Lower lobe of right lung (tissue), 2 donors: ENCODE data around the gene CNTN4. TPM values are rescaled to one million over a fixed set of nuclear protein-coding genes. Genes with fewer than 3 reads are reported as not detected.

Source experiments
- ATAC-seq, 2 donors: fragments of 200-7000 bp; cut with Tn5 transposase; one replicate each; pipeline ENCODE4 v1.9.1; 2020 to 2022; ENCODE audit warnings: mild to moderate bottlenecking in 2 of 2, moderate library complexity in 2 of 2
- DNase-seq: peaks from one replicate; pipeline ENCODE4 v3.0.0-alpha.2; 2020
- H3K27ac ChIP-seq: fragments of 200-600 bp; one replicate; pipeline ENCODE4 v1.8.0; 2022
- H3K27me3 ChIP-seq: fragments of 200-600 bp; one replicate; pipeline ENCODE4 v1.8.0; 2022; ENCODE audit warnings: low read depth
- H3K36me3 ChIP-seq: fragments of 200-600 bp; one replicate; pipeline ENCODE4 v1.8.0; 2022; ENCODE audit warnings: mild to moderate bottlenecking
- H3K4me1 ChIP-seq: fragments of 200-600 bp; one replicate; pipeline ENCODE4 v1.8.0; 2022
- H3K4me3 ChIP-seq: fragments of 200-600 bp; one replicate; pipeline ENCODE4 v1.8.0; 2022; ENCODE audit warnings: mild to moderate bottlenecking
- H3K9me3 ChIP-seq: fragments of 200-600 bp; one replicate; pipeline ENCODE4 v1.8.0; 2022
- intact Hi-C: fragments of 100-400 bp; cut with DNase I; formaldehyde crosslinking; loops from one replicate; pipeline ENCODE4 v1.11.0; 2022
- total RNA-seq: library from RNA; stranded (reverse); fragmentation: NEBNext Ultra II Directional; extraction: Animal tissue kit (Norgen Biotek cat#: 25700); gene quantifications from one replicate; pipeline ENCODE4 v1.2.1, GENCODE V29; 2021
- TF ChIP-seq, protein P1 (sequence below): fragments of 200-600 bp; IDR thresholded peaks from one replicate; pipeline ENCODE4 v1.8.0; 2022; ENCODE audit warnings: antibody characterized with exemption, mild to moderate bottlenecking
- donor health status: DM: no; HTN: yes; CAD: no; lungs with severe emphysema.

Gene CNTN4
- total RNA-seq, 1 donor from 2014 or later: 10.4 TPM

DNA sequence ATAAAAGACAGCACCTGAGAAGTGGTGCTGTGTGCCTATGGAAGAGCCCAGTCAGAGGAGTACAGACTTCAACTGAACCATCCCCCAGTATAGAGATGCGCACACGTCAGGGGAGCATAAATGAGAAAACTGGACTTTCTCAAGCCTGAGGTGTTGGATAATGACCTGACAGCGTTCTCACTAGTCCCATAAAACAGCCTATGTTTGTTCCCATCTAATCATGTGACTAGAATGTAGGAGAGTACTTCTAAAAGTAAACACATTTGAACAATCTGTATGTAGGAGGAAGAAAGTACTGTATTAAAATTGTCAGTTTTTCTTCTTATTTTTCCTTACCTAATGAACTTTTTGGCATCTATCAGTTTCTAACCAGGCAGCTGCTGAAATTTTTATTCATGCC, 498.9 kb downstream of the CNTN4 start:
- H3K27me3 ChIP-seq: no peaks in the 10 kb centered on the region
- DNase-seq (no peak), ATAC-seq (peak in 1 of 2 donors; percentile 23)
- TF ChIP-seq, protein P1, sequence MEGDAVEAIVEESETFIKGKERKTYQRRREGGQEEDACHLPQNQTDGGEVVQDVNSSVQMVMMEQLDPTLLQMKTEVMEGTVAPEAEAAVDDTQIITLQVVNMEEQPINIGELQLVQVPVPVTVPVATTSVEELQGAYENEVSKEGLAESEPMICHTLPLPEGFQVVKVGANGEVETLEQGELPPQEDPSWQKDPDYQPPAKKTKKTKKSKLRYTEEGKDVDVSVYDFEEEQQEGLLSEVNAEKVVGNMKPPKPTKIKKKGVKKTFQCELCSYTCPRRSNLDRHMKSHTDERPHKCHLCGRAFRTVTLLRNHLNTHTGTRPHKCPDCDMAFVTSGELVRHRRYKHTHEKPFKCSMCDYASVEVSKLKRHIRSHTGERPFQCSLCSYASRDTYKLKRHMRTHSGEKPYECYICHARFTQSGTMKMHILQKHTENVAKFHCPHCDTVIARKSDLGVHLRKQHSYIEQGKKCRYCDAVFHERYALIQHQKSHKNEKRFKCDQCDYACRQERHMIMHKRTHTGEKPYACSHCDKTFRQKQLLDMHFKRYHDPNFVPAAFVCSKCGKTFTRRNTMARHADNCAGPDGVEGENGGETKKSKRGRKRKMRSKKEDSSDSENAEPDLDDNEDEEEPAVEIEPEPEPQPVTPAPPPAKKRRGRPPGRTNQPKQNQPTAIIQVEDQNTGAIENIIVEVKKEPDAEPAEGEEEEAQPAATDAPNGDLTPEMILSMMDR: no peak
- H3K4me1 ChIP-seq: no peaks in the 10 kb centered on the region
- H3K36me3 ChIP-seq: no peaks in the 10 kb centered on the region
- no peaks in the 10 kb centered on the region for H3K9me3 ChIP-seq
- intact Hi-C loops: no loop called here
- H3K4me3 ChIP-seq: no peak overlapping the region
- no peak overlapping the region for H3K27ac ChIP-seq

DNA sequence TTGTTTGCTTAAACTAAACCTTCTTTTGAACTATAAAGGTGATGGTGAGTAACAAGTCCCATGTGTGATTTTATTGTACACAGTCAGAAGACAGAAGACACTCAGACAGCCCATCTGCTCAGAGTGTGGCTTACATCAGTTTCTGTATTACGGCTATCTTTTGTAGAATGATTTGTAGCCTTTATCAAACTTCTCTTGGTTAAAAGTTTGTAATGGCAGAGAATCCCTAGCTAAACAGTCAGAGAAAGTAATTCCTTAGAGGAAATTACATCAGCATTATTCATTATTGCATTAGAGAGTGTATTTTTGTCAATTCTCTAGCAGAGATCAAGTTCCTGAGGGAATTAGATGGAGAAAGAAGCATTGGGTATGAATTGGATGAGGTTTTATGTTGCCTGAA, 500.8 kb downstream of the CNTN4 start:
- Histone ChIP-seq H3K9me3 (no peaks in the 10 kb centered on the region), H3K27me3 (no peaks in the 10 kb centered on the region), H3K27ac (no peak overlapping the region), H3K4me1 (no peaks in the 10 kb centered on the region), H3K4me3 (no peak overlapping the region), H3K36me3 (no peaks in the 10 kb centered on the region)
- DNase-seq (no peak), ATAC-seq (no peak)
- intact Hi-C loops: no loop called here
- TF ChIP-seq, protein P1: no peak

DNA sequence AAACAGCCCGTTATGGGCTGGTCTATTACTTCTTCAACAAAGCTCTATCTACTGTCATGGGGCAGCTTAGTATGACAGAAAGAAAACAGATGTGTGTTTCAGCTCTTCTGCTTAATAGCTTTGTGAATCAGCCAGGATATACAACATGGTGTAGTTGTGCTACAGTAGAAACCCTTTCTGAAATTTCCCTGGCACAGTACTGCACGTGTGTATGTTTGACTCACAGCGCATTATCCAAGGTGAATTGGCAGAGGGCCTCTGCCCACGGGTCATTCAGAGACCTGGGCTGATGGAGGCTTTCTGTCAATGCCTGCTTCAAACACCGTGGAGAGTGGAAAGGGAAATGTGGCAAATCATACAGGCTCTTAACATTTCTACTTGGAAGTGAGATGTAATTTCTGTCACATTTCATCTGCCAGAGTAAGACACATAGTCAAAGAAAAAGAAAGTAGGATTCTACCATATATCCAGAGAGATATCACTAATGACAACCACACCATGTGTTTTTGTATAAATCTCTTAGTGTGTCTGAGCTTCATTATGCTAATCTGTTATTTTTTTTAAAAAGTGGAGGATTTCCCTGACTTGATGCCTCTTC, 505.1 kb downstream of the CNTN4 start:
- Histone ChIP-seq H3K27ac (no peak overlapping the region), H3K27me3 (no peaks in the 10 kb centered on the region), H3K4me3 (no peak overlapping the region), H3K4me1 (no peaks in the 10 kb centered on the region), H3K9me3 (no peaks in the 10 kb centered on the region), H3K36me3 (no peaks in the 10 kb centered on the region)
- intact Hi-C loops: no loop called here
- TF ChIP-seq, protein P1: no peak
- no peak for ATAC-seq
- no peak for DNase-seq

DNA sequence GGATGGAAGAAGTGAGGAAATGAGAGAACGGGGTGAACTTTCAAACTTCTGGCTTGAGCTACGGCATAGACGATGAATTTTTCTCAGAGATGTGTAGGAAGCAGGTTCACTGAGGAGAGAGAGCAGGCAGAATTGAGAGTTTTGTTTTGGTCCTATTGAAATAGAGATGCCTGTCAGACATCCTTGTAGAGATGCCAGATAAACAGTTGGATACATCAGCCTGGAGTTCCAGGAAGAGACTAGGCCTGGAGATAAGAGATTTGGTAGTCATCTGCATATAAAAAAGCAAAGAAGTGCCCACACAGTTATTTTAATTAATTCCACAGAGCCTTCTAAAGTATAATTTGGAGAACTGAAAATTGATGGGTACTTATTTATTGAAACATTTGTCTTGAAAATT, 515.9 kb downstream of the CNTN4 start:
- TF ChIP-seq, protein P1: no peak
- intact Hi-C loops: no loop called here
- H3K9me3 ChIP-seq: no peaks in the 10 kb centered on the region
- no peak overlapping the region for H3K4me3 ChIP-seq
- no peaks in the 10 kb centered on the region for H3K4me1 ChIP-seq
- DNase-seq: no peak
- H3K27me3 ChIP-seq: no peaks in the 10 kb centered on the region
- no peak for ATAC-seq
- no peaks in the 10 kb centered on the region for H3K36me3 ChIP-seq
- no peak overlapping the region for H3K27ac ChIP-seq

DNA sequence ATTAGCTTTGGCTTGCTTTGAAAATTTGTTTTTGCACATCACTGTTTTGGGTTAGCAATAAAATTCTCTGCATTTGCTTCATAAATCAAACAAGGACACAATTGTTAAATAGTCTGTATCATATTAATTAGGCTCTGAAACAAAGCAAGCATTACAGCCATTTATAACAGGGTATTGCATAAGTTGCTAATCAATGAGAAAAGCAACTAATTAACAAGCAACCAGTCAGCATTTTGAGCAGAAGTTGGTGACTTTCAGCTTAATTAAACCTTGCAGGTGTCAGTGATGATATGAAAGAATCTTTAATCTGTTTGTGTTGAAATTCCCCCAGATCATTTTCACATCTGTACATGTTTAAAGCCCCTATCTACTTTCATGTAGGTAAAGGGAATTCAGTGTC, 516.4 kb downstream of the CNTN4 start:
- ATAC-seq (no peak), DNase-seq (no peak)
- H3K27ac ChIP-seq: no peak overlapping the region
- H3K4me1 ChIP-seq: no peaks in the 10 kb centered on the region
- TF ChIP-seq, protein P1: no peak
- H3K36me3 ChIP-seq: no peaks in the 10 kb centered on the region
- no peak overlapping the region for H3K4me3 ChIP-seq
- intact Hi-C loops: no loop called here
- H3K9me3 ChIP-seq: no peaks in the 10 kb centered on the region
- no peaks in the 10 kb centered on the region for H3K27me3 ChIP-seq

DNA sequence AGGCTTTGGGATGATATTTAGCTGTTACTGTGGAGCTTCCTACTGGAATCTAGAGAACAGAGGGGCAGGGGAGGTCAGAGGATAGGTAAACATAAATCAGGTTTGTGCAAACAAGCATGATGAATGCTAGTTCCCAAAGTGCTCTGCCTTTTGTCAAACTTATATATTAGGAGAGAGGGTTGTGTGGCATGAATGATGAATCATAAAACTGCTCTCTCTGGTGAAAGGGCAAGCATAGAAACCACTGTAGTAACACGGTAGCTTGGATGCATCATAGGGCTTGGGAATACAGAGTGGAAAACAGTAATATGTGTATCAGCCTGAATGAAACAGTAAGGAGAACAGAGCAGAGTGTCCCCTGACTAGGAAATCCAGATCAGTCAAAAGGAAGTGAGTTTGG, 524.8 kb downstream of the CNTN4 start:
- H3K36me3 ChIP-seq: no peaks in the 10 kb centered on the region
- ATAC-seq (no peak), DNase-seq (no peak)
- no peaks in the 10 kb centered on the region for H3K4me1 ChIP-seq
- H3K9me3 ChIP-seq: no peaks in the 10 kb centered on the region
- intact Hi-C loops: no loop called here
- TF ChIP-seq, protein P1: no peak
- H3K27ac ChIP-seq: no peak overlapping the region
- no peaks in the 10 kb centered on the region for H3K27me3 ChIP-seq
- H3K4me3 ChIP-seq: no peak overlapping the region
